Measurements from ENCODE around the gene AMT.
A peak's percentile ranks its signal among the peaks of the same experiment; 100 is the strongest.

The AMT gene

GRCh38 chr3:49422379-49423248 is at the start of gene AMT:
AMT (minus strand) TSS chr3:49422473; CDS start chr3:49422450, 23 bp downstream.
- no peak for DNase-seq (ENCODE audit: low read depth)

DNA sequence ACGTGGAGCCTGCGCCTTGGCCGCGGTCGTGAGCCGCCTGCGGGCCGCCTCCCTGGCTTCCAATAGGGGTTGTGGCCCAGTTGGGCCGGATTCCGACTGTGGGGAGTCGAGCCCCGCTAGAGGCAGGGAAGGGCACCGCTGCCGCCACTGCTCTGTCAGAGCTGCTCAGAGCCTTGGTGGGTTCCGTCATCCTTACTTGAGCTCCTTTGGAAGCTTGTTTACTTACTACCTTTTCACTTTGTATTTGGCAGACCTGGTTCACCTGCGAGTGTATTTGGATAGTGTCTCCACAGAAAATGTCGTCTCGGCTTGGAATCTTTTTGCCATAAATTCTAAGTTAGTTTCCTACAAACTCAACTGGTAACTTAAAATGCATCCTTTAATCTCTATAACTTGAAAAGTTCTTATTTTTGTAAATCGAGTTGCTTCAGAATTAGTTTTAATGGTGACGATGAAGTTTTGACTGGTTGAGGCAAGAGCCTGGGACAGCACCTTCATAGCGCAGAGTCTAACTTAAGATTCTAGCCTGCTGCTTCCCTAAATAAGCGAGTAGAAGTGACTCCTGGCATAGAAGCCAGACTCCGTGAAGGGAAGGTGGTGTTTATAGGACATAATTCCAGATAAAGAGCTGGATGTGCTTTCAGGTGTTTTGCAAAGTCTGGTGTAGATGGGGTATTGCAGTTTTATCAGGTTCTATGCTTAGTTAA is 48.6 kb upstream of the AMT start:
- DNase-seq (ENCODE audit: low read depth) = no peak

- DNase-seq (ENCODE audit: low read depth) = peak; percentile 90
Observed at GRCh38 chr3:49469936-49470713, 47.9 kb upstream of the AMT start, which contains the start of gene DAG1. DAG1 (plus strand) TSS chr3:49470267; CDS start chr3:49510535, 40,268 bp downstream.

DNA sequence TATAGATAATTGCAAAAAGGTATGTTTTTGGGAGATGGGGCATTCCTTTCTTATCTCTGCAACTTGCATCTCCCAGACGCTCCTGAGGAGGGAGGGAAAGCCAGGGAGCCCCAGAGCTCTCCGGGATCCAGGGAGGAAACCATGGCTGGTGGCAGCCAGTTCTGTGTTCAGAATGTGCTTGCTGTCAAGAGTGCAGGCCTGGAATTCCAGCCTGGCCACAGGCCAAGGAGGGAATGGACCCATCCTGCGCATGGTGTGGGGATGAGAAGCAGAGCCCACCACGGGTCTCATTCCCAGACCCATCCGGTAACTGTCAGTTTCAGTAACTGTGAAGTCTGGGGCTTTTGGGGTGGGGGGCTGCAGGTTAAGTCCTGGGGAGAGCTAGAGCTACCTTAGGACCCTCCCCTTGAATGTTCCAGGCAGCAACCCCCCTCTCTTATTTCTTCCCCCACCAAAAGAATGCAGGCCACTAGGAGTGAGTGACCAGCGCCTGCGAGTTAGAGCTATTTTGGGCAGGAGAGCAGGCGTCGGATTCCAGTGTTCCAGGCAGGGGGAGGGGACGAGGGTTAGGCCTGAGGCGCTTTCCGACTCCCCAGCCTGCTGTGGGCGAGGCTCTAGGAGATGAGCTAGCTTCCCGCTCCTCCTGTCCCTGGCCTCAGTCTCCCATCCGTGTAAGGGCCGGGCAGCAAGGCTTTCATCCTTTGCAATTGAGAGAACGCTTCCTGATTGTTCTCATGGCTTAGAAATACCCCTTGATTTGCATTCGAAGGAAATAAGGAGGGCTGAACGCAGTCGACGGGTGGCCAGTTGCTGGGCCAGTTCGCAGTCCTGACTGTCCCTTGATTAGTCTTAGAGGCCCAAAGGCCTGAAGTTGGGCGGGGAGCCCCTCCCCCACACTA is 47.0 kb upstream of the AMT start:
- peak; percentile 64 for DNase-seq (ENCODE audit: low read depth)

DNA sequence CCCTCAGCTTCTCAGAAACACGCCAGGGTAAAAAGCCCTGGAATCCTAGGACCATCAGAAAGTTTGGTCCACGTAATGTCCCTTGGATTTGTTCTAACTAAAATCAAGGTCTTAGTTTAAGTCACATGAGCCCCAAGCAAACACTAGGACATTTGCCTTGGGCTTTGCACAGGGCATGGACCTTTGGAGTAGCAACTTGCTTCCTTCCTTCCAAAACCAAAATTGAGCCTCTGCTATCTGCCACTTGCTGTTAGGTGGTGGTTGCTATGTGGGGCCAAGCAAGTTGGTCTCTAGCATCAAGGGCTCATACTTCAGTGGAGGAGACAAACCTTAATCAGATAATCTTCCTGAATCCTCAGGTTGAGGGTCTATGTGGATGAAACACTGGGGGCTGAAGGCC is 43.8 kb upstream of the AMT start:
- DNase-seq (ENCODE audit: low read depth) = no peak

- DNase-seq (ENCODE audit: low read depth) = no peak
Observed at GRCh38 chr3:49465270-49466034, 43.2 kb upstream of the AMT start.

DNA sequence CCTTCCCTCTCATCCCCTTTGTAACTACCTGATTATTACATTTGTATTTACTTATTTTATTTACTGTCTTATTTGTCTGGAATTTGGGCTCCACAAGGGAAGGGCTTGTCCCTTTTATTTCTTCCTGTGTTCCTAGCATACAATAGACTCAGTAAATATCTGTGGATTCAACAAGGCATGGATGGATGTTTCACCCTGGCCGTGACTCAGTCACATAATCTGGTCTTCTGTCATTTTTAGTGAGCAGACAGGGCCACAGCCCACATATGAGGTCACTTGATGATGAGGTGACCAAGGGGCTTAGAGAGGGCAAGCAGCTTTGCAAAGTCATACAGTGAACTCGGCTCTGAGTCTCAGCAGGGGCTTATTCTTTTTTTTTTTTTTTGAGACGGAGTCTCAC is 39.9 kb upstream of the AMT start:
- no peak for DNase-seq (ENCODE audit: low read depth)

GRCh38 chr3:49461443-49462171 is 39.3 kb upstream of the AMT start:
- no peak for DNase-seq (ENCODE audit: low read depth)

DNA sequence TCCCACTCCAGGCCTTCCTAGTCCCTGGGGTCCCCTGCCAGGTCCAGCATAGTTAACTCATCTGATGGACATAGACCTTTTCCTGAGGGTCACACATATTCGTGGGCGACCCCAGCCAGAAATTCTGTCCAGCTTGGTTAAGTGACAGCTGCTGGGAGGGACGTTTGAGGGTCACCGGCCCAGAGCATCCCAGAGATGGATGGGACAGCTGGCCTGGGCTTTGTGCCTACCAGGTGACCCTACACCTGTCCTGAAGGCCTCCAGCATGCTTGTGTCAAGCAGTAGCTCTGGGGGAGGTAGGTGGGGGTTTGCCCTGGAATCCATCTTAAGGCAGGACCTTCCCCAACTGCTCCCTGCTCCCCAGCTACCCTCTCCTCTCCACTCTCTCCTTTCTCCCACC is 38.7 kb upstream of the AMT start:
- no peak for DNase-seq (ENCODE audit: low read depth)

- DNase-seq (ENCODE audit: low read depth) = no peak
Observed at GRCh38 chr3:49460188-49460890, 38.1 kb upstream of the AMT start.

- no peak for DNase-seq (ENCODE audit: low read depth)
Observed at GRCh38 chr3:49456466-49456865, 34.2 kb upstream of the AMT start.

DNA sequence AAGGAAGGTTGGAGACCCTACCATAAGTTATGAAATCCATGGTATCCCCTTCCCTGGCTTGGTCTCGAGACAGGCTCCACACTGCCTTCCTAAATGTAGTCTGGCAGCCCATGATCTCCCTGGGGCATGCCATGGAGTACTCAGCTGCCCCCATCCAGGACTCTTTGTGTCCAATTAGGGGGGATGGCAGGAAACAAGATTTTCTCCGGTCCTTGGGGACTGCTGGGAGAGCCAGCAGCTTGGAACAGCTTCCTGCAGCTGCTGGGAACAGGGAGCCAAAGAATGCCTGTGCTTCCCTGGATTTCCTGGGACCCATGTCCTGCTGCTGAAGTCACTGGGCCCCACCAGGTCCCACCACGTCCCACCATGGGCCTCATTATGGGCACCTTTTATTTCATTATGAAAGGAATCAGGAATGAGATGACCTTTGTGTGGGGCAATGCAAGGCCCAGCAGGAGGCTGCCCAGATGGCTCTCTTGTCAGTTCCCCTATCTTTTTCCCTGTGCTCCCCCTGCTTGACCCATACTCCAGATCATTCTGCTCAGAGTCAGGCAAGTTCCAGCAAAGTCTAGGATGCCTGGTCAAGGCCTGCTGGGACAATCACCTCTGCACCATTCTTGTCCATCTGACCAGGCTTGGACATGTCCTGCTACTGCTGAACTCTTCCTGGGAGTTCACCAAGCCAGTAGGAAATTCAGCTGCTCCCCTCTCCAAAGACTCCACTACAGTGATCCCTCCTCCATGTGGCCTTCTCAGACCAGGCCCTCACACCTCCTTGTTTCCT is 32.8 kb upstream of the AMT start:
- DNase-seq (ENCODE audit: low read depth) = no peak

DNA sequence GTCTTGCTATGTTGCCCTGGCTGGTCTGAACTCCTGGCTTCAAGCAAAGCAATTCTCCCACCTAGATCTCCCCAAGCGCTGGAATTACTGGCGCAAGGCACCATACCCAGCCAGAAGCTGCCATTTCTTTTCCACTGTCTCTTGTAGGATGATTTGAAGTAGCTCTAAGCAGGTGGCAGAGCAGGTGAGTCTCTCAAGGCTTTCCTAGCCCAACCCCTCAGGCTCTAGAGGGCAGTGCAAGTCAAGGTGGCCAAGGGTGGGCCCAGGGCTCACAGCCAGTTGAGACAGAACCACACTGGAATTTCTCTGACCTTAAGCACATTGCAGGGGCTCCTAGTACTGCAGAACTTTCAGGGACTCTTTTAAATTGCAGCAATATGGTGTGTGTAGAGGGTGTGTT is 32.2 kb upstream of the AMT start:
- no peak for DNase-seq (ENCODE audit: low read depth)

DNA sequence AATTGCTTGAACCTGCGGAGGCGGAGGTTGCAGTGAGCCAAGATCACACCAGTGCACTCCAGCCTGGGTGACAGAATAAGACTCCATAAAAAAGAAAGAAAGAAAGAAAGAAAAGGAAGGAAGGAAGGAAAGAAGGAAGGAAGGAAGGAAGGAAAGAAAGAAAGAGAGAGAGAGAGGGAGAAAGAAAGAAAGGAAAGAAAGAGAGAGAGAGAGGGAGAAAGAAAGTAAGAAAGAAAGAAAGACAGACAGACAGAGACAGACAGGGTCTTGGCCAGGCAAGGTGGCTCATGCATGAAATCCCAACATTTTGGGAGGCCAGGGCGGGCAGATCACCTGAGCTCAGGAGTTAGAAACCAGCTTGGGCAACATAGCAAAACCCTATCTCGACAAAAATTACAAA is 31.3 kb upstream of the AMT start:
- no peak for DNase-seq (ENCODE audit: low read depth)

GRCh38 chr3:49445391-49445790 is 23.1 kb upstream of the AMT start:
- no peak for DNase-seq (ENCODE audit: low read depth)

- no peak for DNase-seq (ENCODE audit: low read depth)
Observed at GRCh38 chr3:49434731-49435130, 12.5 kb upstream of the AMT start.

DNA sequence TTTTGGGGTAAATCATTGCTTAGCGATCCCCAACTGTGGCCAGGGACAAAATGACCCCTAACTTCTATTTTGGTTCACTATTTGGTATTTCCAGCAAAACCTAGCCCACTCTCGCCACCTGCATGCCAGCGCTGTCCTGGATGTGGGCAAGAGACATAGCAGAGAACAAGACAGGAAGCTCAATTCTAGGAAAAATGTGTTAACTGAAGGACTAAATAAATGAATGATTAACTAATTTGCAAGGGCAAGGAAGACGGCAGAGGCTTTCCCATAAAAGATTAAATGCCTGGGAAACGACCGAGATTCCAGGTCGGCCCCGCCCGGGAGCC is 6.4 kb upstream of the AMT start:
- DNase-seq (ENCODE audit: low read depth) = no peak

- DNase-seq (ENCODE audit: low read depth) = no peak
Observed at GRCh38 chr3:49427586-49427985, 5.3 kb upstream of the AMT start.

DNA sequence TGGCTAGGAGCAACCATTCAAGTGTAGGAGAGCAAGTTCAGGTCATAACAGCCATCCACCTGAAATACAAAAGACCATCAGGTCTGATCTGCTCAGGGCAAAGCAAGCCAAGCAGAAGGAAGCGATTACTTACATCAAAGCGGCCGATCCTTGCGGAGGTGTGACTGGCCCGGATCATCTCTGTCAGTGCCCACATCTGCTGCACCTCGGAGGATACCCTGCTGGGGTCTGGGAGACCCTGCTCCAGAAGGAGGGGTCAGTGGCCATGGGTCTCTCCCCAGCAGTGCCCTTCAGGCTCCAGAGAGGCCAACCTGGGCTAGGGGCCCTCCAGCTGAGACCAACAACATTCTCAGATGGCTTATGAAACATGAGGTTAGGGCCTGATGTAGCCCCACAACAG is 2.5 kb upstream of the AMT start:
- DNase-seq (ENCODE audit: low read depth) = no peak
